Smooth muscle cell (in vitro differentiated cells): Measurements from ENCODE around the gene LGALS9B. TPM values are rescaled to one million over a fixed set of nuclear protein-coding genes. Genes with fewer than 3 reads are reported as not detected.
"Not testable (repeated sequence)": the region's sequence is repeated elsewhere in the genome, so short reads cannot be mapped to it uniquely, and the experiment has no call there.

ENCODE experiments used
- DNase-seq: peaks from one replicate; lab custom pipeline; 2025; ENCODE audit not compliant: unreplicated experiment; lab: John Stamatoyannopoulos, UW
- H2AFZ ChIP-seq: fragments of 200-600 bp; sonication (generic); 2 replicates; pipeline ENCODE4 v1.6.0; 2016; ENCODE audit warnings: antibody characterized with exemption, low read depth, mild to moderate bottlenecking
- H3F3A ChIP-seq: fragments of 200-600 bp; sonication (generic); 2 replicates; pipeline ENCODE4 v1.6.0; 2017; ENCODE audit warnings: antibody characterized with exemption, low read depth
- H3K27ac ChIP-seq: fragments of 200-600 bp; sonication (generic); 2 replicates; pipeline ENCODE4 v1.5.1; 2016; ENCODE audit warnings: low read depth, mild to moderate bottlenecking
- H3K27me3 ChIP-seq: fragments of 200-600 bp; sonication (generic); 2 replicates; pipeline ENCODE4 v1.6.1; 2016; ENCODE audit warnings: low read depth, mild to moderate bottlenecking
- H3K36me3 ChIP-seq: fragments of 200-600 bp; sonication (generic); 2 replicates; pipeline ENCODE4 v1.5.1; 2016; ENCODE audit warnings: low read depth
- H3K4me1 ChIP-seq: fragments of 200-600 bp; sonication (generic); 2 replicates; pipeline ENCODE4 v1.5.1; 2016; ENCODE audit warnings: low read depth
- H3K4me2 ChIP-seq: fragments of 200-600 bp; sonication (generic); 2 replicates; pipeline ENCODE4 v1.6.0; 2016; ENCODE audit warnings: mild to moderate bottlenecking
- H3K4me3 ChIP-seq: fragments of 200-600 bp; sonication (generic); 2 replicates; pipeline ENCODE4 v1.5.1; 2016; ENCODE audit warnings: mild to moderate bottlenecking
- H3K79me2 ChIP-seq: fragments of 200-600 bp; sonication (generic); 2 replicates; pipeline ENCODE4 v1.6.0; 2016; ENCODE audit warnings: low read depth, mild to moderate bottlenecking
- H3K9ac ChIP-seq: fragments of 200-600 bp; sonication (generic); 2 replicates; pipeline ENCODE4 v1.6.0; 2016; ENCODE audit warnings: low read depth
- H3K9me3 ChIP-seq: fragments of 200-600 bp; sonication (generic); replicated peaks from 2 replicates; pipeline ENCODE4 v1.5.1; 2016; ENCODE audit warnings: low read depth
- H4K20me1 ChIP-seq: fragments of 200-600 bp; sonication (generic); 2 replicates; pipeline ENCODE4 v1.6.0; 2016; ENCODE audit warnings: low read depth
- WGBS: methylation state at CpG from one replicate; pipeline ENCODE4 v1.1.7; 2016; ENCODE audit warnings: low lambda C conversion rate; 5-methylcytosine and 5-hydroxymethylcytosine counted together
- polyA plus RNA-seq: library from polyadenylated mRNA; unstranded; fragments of >200 nt; fragmentation: Nextera tagmentation; extraction: Ambion mirVana; gene quantifications from 2 replicates; pipeline ENCODE4 v1.2.1, GENCODE V29; 2016
- total RNA-seq: library from RNA; depleted of rRNA; stranded (reverse); fragments of >200 nt; gene quantifications from 2 replicates; pipeline ENCODE4 v1.2.3, GENCODE V29; 2014

LGALS9B gene
- total and polyA plus RNA-seq, 2 experiments from 2014 or later = 0.90 to 1.3 TPM

DNA sequence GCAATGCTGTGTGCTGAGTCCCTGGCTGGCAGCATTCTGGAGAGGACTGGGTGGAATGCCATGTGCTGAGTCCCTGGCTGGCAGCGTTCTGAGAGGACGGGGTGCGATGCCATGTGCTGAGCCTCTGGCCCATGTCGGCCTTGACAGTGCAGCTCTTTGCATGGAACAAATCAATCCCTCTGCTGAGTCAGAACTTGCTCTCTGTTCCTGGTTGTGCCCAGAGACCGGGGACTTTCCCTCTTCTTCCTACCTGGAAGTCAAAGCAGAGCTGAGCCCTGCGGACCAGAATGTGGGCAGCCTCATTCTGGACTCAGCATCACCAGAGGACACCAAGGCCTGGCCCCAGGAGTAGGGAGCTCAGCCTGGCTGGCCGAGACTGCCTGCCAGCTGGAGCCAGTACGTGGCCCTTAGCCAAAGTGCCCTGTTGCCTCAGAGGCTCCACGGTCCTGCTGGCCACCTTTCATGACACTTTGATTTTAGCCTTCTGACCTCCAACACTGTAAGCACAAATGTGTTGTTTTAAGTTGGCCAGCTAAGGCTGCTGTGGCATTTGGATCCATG, 2.4 kb downstream of the LGALS9B start:
- not testable (repeated sequence) for H3K27me3 ChIP-seq, H3K4me1 ChIP-seq, H3K4me3 ChIP-seq, H3K9me3 ChIP-seq, H3K36me3 ChIP-seq, H4K20me1 ChIP-seq, H3K9ac ChIP-seq, H3K27ac ChIP-seq, H2AFZ ChIP-seq, H3F3A ChIP-seq, H3K79me2 ChIP-seq, DNase-seq, H3K4me2 ChIP-seq
- 91% methylated on average over 5 of the region's 9 CpGs for WGBS

GRCh38 chr17:20462158-20462557, 5.2 kb downstream of the LGALS9B start:
- not testable (repeated sequence) for H3K9me3 ChIP-seq, H3K36me3 ChIP-seq, H3K27me3 ChIP-seq, H3K4me2 ChIP-seq, H3K27ac ChIP-seq, DNase-seq, H3K79me2 ChIP-seq, H2AFZ ChIP-seq, H3K4me1 ChIP-seq, H3F3A ChIP-seq, H4K20me1 ChIP-seq, H3K4me3 ChIP-seq, H3K9ac ChIP-seq
- WGBS = no CpG with 5 or more reads among the region's 3 CpGs

- not testable (repeated sequence) for H3K9ac ChIP-seq, H4K20me1 ChIP-seq, H3K27ac ChIP-seq, DNase-seq, H3K9me3 ChIP-seq, H3K27me3 ChIP-seq, H3F3A ChIP-seq, H3K79me2 ChIP-seq, H3K4me1 ChIP-seq, H3K4me3 ChIP-seq, H2AFZ ChIP-seq, H3K4me2 ChIP-seq, H3K36me3 ChIP-seq
- WGBS = 87% methylated on average over 3 of the region's 10 CpGs
Observed at GRCh38 chr17:20457848-20458381, 9.4 kb downstream of the LGALS9B start.

GRCh38 chr17:20455106-20455505, 12.2 kb downstream of the LGALS9B start:
- not testable (repeated sequence) for H3K27me3 ChIP-seq, H3F3A ChIP-seq, H3K9ac ChIP-seq, H3K27ac ChIP-seq, H3K4me3 ChIP-seq, H3K36me3 ChIP-seq, H3K9me3 ChIP-seq, H3K4me2 ChIP-seq, H2AFZ ChIP-seq, H3K79me2 ChIP-seq, H4K20me1 ChIP-seq, H3K4me1 ChIP-seq, DNase-seq
- 78% methylated on average over 7 of the region's 10 CpGs for WGBS

DNA sequence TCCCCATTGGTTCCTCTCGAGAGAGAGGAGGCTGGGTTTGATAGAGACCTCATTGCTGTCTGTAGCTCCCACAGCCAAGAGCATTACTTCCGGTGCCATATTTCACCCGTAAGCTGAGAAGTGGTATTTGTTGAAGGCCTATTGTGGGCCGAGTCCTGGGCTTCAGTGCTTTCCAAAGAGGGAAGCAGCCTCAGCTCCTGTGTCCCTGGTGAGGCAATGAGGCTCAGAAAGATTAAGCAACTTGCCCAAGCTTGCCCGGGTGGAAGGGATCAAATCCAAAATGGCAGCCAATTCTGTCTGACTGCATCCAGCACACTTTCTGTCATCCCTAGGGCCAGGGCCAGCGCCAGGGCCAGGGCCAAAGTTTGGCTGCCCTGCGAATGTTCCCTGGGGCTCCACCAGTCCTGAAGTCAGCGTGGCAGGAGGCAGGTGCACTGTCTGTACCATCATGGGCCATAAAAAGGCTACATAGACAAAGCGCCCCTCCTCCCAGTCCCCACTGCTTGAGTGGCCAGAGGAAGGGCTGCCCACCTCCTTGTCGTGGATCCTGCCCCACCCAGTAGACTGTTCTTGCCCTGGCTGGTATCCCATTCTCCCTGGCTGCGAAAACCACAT, 13.4 kb downstream of the LGALS9B start:
- H2AFZ ChIP-seq, H3K79me2 ChIP-seq, H3K4me2 ChIP-seq, H3K9me3 ChIP-seq, H3K4me1 ChIP-seq, H3K9ac ChIP-seq, DNase-seq, H3K36me3 ChIP-seq, H4K20me1 ChIP-seq, H3K4me3 ChIP-seq, H3F3A ChIP-seq, H3K27me3 ChIP-seq, H3K27ac ChIP-seq: not testable (repeated sequence)
- WGBS = 100% methylated on average over 1 of the region's 11 CpGs

DNA sequence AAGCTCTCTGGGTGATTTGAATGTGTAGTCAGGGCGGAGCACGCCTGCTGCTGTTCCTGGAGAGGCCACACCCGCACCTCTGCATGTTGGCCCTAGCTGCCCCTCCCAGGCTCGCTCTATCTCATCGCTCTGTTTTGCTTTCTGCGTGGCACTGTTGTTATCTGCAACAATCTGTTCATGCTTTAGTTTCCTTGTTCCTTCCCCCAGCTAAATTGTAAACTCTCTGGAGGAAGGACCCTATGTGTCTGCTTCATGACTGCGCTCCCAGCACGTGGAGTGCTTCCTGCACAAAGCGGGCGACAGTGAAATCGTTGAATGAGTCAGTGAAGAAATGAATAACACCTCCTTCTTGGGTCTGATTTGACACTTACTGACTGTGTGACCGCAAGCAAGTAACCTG, 16.5 kb downstream of the LGALS9B start:
- not testable (repeated sequence) for H3K4me2 ChIP-seq, H2AFZ ChIP-seq, H3F3A ChIP-seq, H3K4me1 ChIP-seq, H3K9ac ChIP-seq, H3K27ac ChIP-seq, H3K9me3 ChIP-seq, H3K4me3 ChIP-seq, H4K20me1 ChIP-seq, H3K79me2 ChIP-seq, DNase-seq, H3K27me3 ChIP-seq, H3K36me3 ChIP-seq
- 56% methylated on average over 5 of the region's 12 CpGs for WGBS

DNA sequence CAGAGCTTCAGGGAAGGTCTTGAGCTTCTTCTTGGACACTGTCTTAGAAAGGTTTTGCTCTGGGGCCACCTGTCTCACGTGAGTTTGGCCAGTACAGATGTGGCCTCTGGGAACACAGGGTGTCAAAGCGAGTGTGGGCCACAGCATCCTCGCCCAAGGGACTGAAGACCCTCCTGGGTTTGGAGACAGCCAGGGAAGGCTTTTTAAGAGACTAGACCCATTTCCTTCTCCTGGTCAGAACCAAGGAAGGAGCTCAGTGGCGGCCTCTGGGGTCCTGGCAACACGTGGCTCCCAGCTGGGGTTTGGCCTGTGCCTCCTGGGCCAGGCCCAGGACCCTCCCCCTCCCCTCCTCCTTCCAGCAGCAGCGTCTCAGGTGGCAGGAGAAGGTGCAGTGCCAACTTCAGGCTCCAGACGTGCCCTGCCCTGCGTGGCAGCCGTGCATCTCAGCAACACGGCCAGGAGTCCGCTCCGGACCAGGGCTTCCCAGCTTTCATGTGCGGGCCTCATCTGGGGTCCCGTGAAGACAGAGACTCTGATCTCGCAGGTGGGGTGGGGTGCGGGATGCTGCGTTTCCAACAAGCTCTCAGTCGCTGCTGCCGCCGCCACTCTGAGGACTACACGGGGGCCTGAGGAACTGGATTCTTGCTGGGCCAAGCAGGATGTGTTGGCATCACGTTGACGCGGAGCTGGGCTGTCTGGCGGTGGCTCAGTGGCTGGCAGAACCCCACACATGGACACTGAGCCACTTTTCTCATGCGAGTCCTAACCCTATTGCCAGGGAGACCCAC, 19.6 kb downstream of the LGALS9B start:
- DNase-seq, H3K4me1 ChIP-seq, H3K36me3 ChIP-seq, H3F3A ChIP-seq, H3K9me3 ChIP-seq, H2AFZ ChIP-seq, H3K27me3 ChIP-seq, H4K20me1 ChIP-seq, H3K9ac ChIP-seq, H3K27ac ChIP-seq, H3K4me2 ChIP-seq, H3K79me2 ChIP-seq, H3K4me3 ChIP-seq: not testable (repeated sequence)
- 95% methylated on average over 24 of the region's 26 CpGs for WGBS
